H7 (cell line): ENCODE results near the gene FARP2. TPM values are rescaled to one million over a fixed set of nuclear protein-coding genes. Genes with fewer than 3 reads are reported as not detected.
"Not testable (repeated sequence)": the region's sequence is repeated elsewhere in the genome, so short reads cannot be mapped to it uniquely, and the experiment has no call there.

Source experiments
- DNase-seq: peaks from one replicate; pipeline ENCODE4 v3.0.0; 2012
- H3K27me3 ChIP-seq: 2 replicates; pipeline ENCODE4 v1.6.0; 2011; ENCODE audit warnings: mild to moderate bottlenecking, low read length; ENCODE audit not compliant: control insufficient read depth, insufficient read depth
- H3K36me3 ChIP-seq: replicated peaks from 2 replicates; pipeline ENCODE4 v1.5.1; 2011; ENCODE audit warnings: low read length; ENCODE audit not compliant: control insufficient read depth, insufficient read depth
- H3K4me3 ChIP-seq: 2 replicates; pipeline ENCODE4 v1.5.1; 2011; ENCODE audit warnings: low read depth, mild to moderate bottlenecking, control low read depth, low read length, moderate library complexity; ENCODE audit not compliant: insufficient read depth
- total RNA-seq: library from RNA; depleted of rRNA; stranded (reverse); fragments of >200 nt; shearing (Covaris generic); gene quantifications from 2 replicates; pipeline ENCODE4 v1.2.3, GENCODE V29; 2014

Gene FARP2
- total RNA-seq, 1 experiment from 2014 or later, result 19.5 TPM

DNA sequence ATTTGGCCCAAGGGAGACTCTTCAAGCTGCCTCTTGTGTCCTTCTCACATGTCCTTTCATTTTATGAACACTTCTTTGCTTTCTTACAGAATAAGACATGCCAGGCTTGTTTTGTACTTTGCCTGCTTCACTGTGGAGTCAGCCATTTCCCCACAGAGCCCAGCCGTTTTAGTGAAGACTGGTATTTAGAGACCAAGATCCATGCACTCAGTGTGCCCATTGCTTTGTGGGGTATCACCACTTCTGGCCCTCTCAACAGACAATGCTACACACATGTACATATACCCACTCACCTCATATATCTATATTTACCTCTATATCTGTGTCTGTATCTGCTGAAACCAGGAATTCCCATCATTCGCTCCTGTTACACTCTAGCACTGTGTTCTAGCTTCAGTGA is 74.1 kb downstream of the FARP2 start:
- no peak for DNase-seq
- H3K27me3 ChIP-seq, result no peaks in the 10 kb centered on the region
- H3K36me3 ChIP-seq, result peaks cover 6% of the 10 kb centered on the region
- H3K4me3 ChIP-seq, result no peak overlapping the region

DNA sequence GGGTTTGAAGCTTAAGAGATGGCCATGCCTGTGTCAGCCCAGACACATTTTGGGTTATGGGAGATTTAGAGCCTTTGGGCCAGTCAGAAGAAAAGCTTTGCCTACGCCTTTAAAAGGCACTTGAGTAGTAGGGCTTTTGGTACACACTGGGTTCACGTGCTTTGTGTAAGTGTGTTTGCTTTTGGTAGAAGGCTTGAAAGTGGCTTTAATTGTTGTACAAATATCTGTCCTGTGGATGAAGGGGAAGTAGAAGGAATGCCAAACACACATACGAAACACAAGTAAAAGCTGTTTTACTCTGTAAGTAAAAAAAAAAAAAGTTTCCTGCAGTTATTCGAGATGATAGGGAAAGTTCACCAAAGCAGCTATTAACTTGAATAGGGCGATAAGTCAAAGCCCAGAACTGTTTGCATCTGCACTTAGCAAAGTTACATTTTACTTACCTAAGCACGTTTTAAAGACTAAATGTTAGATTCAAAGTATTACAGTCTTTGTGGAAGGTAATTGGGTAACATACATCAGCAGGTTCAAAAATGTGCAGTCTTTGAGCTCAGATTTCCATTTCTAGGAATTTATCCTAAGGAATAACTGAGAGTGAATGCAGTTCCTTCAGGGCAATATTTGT is 76.9 kb downstream of the FARP2 start:
- H3K36me3 ChIP-seq, result peaks cover 6% of the 10 kb centered on the region
- no peaks in the 10 kb centered on the region for H3K27me3 ChIP-seq
- H3K4me3 ChIP-seq, result no peak overlapping the region
- DNase-seq, result no peak

DNA sequence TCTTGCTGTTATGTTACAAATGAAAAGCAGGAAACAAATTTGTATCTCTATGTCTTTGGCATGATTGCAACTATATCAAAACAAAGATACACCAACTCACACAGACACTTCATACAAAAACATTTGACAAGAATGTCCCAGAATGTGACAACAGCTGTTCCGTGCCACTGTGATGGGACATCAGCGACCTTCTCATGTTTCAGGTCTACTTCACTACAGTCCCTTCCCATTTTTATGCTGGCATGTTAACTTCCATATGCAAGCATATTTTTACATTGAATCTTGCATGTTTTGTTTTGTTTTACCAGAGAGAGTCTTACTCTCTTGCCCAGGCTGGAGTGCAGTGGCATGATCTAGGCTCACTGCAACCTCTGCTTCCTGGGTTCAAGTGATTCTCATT is 81.1 kb downstream of the FARP2 start:
- peaks cover 6% of the 10 kb centered on the region for H3K36me3 ChIP-seq
- no peak overlapping the region for H3K4me3 ChIP-seq
- DNase-seq, result no peak

DNA sequence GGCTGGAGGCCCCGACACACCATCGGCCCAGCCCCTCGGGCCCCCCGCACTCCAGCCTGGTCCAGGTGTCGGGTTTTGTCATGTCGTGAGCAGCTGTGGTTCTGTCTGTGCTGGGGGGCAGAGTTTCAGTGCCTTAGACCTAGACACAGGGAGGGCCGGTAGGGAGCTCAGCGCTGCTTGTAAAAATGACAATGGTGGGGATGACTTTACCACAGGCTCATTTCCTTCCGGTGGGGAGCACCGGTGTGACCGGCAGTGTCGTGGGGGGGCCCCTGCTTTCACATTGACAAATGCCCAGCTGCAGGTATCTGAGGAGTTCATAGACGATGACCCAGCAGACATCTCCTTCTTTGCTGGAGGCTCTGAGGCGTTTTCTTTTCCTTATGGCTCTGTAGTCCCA is 85.4 kb downstream of the FARP2 start:
- DNase-seq, result no peak
- no peaks in the 10 kb centered on the region for H3K27me3 ChIP-seq
- H3K4me3 ChIP-seq, result no peak overlapping the region
- peaks cover 5% of the 10 kb centered on the region for H3K36me3 ChIP-seq

More for the DNA sequence above, 81.1 kb downstream of the FARP2 start:
- H3K27me3 ChIP-seq, result no peaks in the 10 kb centered on the region

DNA sequence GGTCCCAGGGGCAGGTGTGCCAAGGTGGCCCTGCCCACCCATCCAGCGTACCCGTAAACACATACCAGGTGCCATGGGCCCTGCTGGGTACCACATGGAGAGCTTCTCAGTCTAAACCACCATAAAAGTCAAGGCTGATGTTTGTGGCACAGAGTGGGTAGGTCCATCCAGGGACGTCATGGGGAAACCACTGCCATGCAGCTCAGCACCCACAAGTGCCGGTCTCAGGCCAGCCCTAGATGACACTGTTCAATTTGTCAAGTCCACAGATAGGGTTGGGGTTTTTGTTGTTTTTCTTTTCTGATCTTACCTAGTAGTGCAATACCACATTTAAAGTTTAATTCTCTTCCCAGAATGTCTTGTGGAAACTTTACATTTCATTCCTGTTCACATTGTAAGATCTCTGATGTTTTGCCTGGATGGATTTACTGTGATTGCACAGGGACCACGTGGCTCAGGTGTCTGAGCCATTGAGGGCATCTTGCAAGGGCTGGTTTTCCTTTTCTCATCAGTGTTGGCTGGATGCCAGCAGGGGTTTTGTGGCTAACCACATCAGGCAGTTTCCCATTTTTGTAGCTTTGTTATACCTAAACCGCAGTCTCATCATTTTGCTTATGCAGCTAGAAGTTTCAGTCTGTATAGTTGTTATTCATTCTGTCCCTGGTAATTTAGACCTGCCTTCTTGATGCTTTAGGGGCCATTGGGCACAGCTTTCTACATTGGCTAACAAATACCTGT is 87.6 kb downstream of the FARP2 start:
- H3K36me3 ChIP-seq, result peaks cover 5% of the 10 kb centered on the region
- no peaks in the 10 kb centered on the region for H3K27me3 ChIP-seq
- no peak overlapping the region for H3K4me3 ChIP-seq
- DNase-seq, result no peak

DNA sequence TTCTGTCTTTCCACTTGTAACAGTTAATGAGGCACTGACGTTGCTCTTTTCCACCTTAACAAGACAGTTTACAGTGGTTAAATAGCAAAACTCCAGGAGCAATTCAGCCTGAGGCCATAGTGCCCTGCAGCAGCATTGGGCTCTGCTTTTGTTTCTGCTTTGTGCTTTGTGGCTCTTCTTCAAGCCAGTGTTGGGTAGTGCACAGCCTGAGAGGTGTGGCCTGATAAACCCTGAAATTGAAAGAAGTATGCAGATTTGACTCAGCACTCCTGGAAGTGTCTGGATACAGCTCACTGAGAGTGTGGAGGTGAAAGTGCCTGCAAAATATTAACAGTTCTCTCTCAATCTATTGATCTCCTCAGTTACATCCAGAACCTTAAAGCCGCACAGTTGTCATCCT is 89.3 kb downstream of the FARP2 start:
- DNase-seq, result no peak
- no peak overlapping the region for H3K4me3 ChIP-seq
- peaks cover 6% of the 10 kb centered on the region for H3K36me3 ChIP-seq
- H3K27me3 ChIP-seq, result no peaks in the 10 kb centered on the region

DNA sequence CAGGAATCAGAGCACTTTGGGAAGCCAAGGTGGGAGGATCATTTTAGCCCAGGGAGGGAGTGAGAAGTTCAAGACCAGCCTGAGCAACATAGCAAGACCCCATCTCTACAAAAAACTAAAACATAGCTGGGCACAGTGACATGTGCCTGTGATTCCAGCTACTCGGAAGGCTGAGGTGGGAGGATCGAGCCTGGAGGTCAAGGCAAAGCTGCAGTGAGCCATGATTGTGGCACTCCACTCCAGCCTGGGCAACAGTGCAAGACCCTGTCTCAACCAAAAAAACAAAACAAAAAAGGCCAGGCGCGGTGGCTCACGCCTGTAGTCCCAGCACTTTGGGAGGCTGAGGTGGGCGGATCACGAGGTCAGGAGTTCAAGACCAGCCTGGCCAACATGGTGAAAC is 94.0 kb downstream of the FARP2 start:
- not testable (repeated sequence) for DNase-seq, H3K4me3 ChIP-seq, H3K27me3 ChIP-seq, H3K36me3 ChIP-seq

DNA sequence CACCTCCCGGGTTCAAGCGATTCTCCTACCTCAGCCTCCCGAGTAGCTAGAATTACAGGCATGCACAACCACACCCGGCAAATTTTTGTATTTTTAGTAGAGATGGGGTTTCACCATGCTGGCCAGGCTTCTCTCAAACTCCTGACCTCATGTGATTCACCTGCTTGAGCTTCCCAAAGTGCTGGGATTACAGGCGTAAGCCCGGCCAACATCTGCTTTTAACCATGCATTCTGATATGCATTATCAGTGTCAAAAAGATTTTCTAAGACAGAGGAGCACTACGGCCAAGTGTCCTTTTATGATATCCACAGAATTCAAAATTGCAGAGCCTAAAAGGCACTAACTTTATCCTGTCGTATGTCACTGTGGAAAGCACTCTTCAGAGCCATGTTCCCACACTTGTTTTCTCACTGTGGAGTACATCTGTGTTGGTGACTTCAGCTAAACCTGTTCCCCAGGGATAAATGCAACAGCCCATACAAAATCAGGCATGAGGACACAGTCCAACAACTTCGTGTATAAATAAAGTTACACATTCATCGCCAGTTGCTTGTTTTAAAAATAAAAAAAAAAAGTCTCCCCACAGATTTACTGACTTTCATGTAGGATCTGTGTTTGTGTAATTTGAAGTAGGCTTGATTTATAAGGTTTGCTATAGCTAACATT is 95.9 kb downstream of the FARP2 start:
- Histone ChIP-seq H3K27me3 (no peaks in the 10 kb centered on the region), H3K36me3 (0 out of 2 replicates have a peak, but pooled peaks cover 1% of the 10 kb centered on the region), H3K4me3 (no peak overlapping the region)
- DNase-seq, result no peak

DNA sequence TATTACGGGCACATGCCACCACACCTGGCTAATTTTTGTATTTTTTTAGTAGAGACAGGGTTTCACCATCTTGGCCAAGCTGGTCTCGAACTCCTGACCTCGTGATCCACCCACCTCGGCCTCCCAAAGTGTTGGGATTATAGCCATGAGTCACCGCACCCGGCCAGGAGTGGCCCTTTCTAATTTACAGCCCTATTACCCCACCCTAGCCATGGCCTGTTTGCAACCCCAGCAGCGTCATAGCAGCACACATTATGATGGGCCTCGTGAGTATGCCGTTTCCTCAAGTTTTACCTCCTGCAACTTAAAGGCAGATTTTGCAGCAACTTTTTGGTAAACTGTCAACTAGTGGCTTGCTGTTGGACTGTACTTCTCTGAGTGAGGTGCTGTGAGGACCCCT is 97.8 kb downstream of the FARP2 start:
- H3K4me3 ChIP-seq, H3K27me3 ChIP-seq, DNase-seq, H3K36me3 ChIP-seq: not testable (repeated sequence)

DNA sequence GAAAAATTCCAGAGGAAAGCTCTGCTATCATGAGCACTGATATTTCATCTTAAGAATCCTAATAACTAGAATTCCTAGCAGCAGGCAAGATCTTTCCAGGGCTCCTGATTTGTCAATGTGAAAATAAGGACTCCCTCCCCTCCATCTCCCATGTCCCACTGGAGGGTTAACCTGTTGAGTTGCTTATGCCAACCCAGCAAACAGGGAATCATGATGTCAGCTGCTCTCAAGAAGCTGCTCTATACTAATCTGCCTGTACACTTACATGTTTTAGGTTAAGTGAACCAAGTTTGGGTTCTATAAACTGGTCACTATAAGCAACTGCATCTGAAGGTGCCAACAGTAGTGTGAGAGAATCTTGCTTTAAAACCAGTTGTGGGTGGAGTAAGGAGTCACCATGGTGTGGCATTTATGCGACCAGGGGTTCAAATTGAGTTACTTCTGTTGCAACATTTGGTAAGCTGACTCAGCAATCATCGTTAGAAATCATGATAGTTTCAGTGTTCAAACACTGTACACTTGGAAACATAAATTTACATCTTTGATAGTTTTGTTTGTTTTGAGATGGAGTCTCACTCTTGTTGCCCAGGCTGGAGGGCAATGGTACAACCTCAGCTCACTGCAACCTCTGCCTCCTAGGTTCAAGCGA is 98.9 kb downstream of the FARP2 start:
- no peak for DNase-seq
- Histone ChIP-seq H3K36me3 (0 out of 2 replicates have a peak, but pooled peaks cover 1% of the 10 kb centered on the region), H3K4me3 (no peak overlapping the region)

DNA sequence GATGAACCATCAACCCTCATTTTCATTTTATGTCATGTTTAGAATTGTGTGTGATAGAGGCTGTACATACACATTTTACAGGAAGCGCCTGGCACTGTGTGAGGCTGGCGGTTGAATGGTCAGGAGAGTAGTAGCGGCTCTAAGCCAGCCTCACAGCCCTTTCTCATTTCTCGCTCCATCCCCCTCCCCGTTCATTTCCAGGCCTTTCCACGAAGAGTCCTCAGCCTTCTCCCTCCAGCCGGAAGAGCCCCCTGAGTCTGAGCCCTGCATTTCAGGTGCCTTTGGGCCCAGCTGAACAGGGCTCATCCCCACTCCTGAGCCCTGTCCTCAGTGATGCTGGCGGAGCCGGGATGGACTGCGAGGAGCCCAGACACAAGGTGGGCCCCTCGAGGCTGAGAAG is 100.5 kb downstream of the FARP2 start:
- no peak overlapping the region for H3K4me3 ChIP-seq
- DNase-seq, result peak; percentile 68
- H3K36me3 ChIP-seq, result no peaks in the 10 kb centered on the region
- no peaks in the 10 kb centered on the region for H3K27me3 ChIP-seq

More for the DNA sequence above, 98.9 kb downstream of the FARP2 start:
- H3K27me3 ChIP-seq, result no peaks in the 10 kb centered on the region

DNA sequence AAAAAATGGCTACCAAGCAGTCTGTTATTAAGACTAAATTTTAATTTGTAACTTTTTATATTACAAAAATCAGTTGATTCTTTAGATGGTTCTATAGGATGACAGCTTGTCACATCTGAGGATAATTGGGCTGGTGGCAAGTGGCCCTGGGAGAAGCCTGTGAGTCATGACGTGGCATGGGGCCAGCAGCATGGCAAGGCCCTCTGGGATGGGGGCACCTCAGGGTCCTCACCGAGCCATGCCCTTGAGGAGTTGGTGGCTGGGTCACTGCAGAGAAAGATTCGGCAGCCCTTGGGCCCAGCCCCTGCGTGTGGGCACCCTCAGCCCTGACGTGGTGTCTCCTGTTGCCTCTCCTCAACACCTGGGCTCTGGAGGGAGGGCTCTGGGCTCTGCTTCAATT is 102.6 kb downstream of the FARP2 start:
- Histone ChIP-seq H3K36me3 (no peaks in the 10 kb centered on the region), H3K27me3 (no peaks in the 10 kb centered on the region), H3K4me3 (no peak overlapping the region)
- DNase-seq, result no peak

DNA sequence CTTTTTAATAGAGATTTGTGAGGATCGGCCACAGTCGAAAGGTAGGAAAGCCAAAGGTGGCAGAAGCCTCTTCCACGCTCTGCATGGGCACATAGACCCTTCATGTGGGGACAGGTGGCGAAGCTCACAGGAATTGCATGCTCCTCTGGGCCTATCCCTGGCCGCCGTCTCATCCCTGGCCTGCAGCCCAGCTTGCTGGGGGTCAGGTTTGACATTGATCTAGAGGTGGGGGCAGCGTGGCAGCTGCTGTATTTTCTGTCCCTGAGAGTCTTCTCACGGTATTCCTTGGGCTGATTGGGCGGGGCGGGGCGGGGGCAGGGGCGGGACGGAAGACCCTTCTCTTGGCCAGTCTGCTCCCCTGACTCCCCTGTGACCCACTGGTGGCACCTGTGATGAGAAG is 103.4 kb downstream of the FARP2 start:
- H3K36me3 ChIP-seq, result no peaks in the 10 kb centered on the region; the same call in 1 of the 2 replicates
- no peak overlapping the region for H3K4me3 ChIP-seq
- H3K27me3 ChIP-seq, result no peaks in the 10 kb centered on the region
- no peak for DNase-seq

DNA sequence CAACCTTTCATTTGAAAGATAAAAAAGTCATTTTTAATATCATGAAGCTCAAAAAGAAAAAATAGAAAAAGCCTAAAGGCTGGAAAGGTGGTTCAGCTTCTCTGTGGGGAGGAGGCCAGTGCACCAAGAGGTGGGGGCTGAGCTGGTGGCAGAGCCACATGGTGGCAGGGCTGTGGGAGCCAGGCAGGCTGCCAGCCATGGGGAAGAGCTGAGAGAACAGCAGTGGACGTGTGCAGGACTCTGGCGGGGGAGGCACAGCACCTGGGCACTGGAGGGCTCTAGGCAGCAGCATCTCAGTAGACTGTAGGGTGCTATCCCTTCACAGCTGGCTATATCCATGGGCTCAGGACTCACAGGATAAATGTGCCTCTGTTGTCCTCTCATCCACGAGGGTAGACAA is 104.5 kb downstream of the FARP2 start:
- Histone ChIP-seq H3K4me3 (no peak overlapping the region), H3K36me3 (no peaks in the 10 kb centered on the region; the same call in 1 of the 2 replicates), H3K27me3 (no peaks in the 10 kb centered on the region)
- no peak for DNase-seq
